Liver (tissue), 9 donors: Measurements from ENCODE around the gene EIF4G3. TPM values are rescaled to one million over a fixed set of nuclear protein-coding genes. Genes with fewer than 3 reads are reported as not detected.

Experiments
- DNase-seq: peaks from one replicate; pipeline ENCODE4 v3.0.0-alpha.2; 2017; ENCODE audit warnings: low spot score
- H3K27ac ChIP-seq, 2 donors: one replicate each; pipeline ENCODE4 v1.7.0; 2013; ENCODE audit warnings: inconsistent platforms in 2 of 2, low read length in 2 of 2, control low read depth in 1 of 2, low read depth in 1 of 2, mild to moderate bottlenecking in 1 of 2
- H3K27me3 ChIP-seq, 4 donors: one replicate each; pipeline versions ENCODE4 v1.6.1 to v1.7.0; 2013; ENCODE audit warnings: low read length in 3 of 4, inconsistent platforms in 1 of 4, mild to moderate bottlenecking in 1 of 4, moderate library complexity in 1 of 4; ENCODE audit not compliant: control insufficient read depth in 4 of 4, insufficient read depth in 4 of 4
- H3K36me3 ChIP-seq, 4 donors: one replicate each; pipeline versions ENCODE4 v1.6.1 to v1.7.0; 2013; ENCODE audit warnings: low read length in 3 of 4, mild to moderate bottlenecking in 3 of 4, low read depth in 1 of 4, moderate library complexity in 1 of 4; ENCODE audit not compliant: control insufficient read depth in 4 of 4, insufficient read depth in 3 of 4
- H3K4me1 ChIP-seq, 4 donors: one replicate each; pipeline versions ENCODE4 v1.6.1 to v1.7.0; 2013; ENCODE audit warnings: low read length in 3 of 4, mild to moderate bottlenecking in 3 of 4, moderate library complexity in 1 of 4; ENCODE audit not compliant: control insufficient read depth in 4 of 4, insufficient read depth in 4 of 4
- H3K4me3 ChIP-seq, 3 donors: one replicate each; pipeline versions ENCODE4 v1.6.1 to v1.7.0; 2013; ENCODE audit warnings: low read length in 3 of 3, control low read depth in 1 of 3, low read depth in 1 of 3, mild to moderate bottlenecking in 1 of 3
- H3K9ac ChIP-seq, 2 donors: one replicate each; pipeline ENCODE4 v1.7.0; 2013; ENCODE audit warnings: low read length in 2 of 2, mild to moderate bottlenecking in 2 of 2, moderate library complexity in 2 of 2, control low read depth in 1 of 2, low read depth in 1 of 2
- H3K9me3 ChIP-seq, 4 donors: one replicate each; pipeline versions ENCODE4 v1.6.1 to v1.7.0; 2013; ENCODE audit warnings: low read length in 3 of 4; ENCODE audit not compliant: control insufficient read depth in 4 of 4
- ATF3 ChIP-seq: IDR thresholded peaks from 2 replicates; pipeline ENCODE4 v1.6.1; 2016; ENCODE audit warnings: antibody characterized with exemption
- CTCF ChIP-seq: fragments of 150-350 bp; IDR thresholded peaks from 2 replicates; pipeline ENCODE4 v1.5.1; 2017; ENCODE audit warnings: improper control_type of control experiment, low read depth, low read length; ENCODE audit not compliant: missing input control
- EGR1 ChIP-seq, 2 donors: IDR thresholded peaks; 2 replicates each; pipeline ENCODE4 v1.6.1; 2016 to 2018; ENCODE audit warnings: antibody characterized with exemption in 2 of 2, low read depth in 2 of 2
- FOXA1 ChIP-seq: IDR thresholded peaks from 2 replicates; pipeline ENCODE4 v1.6.1; 2016; ENCODE audit warnings: antibody characterized with exemption
- FOXA2 ChIP-seq: IDR thresholded peaks from 2 replicates; pipeline ENCODE4 v1.6.1; 2016; ENCODE audit warnings: antibody characterized with exemption
- GABPA ChIP-seq, 2 donors: IDR thresholded peaks in 1 of 2; conservative IDR thresholded peaks in 1 of 2; 2 replicates each; pipeline ENCODE4 v1.6.1; 2016; ENCODE audit warnings: antibody characterized with exemption in 2 of 2, mild to moderate bottlenecking in 1 of 2, moderate library complexity in 1 of 2
- HNF4A ChIP-seq, 2 donors: conservative IDR thresholded peaks; 2 replicates each; pipeline ENCODE4 v1.6.1; 2016; ENCODE audit warnings: antibody characterized with exemption in 2 of 2, mild to moderate bottlenecking in 2 of 2
- HNF4G ChIP-seq: IDR thresholded peaks from 2 replicates; pipeline ENCODE4 v1.6.1; 2016; ENCODE audit warnings: antibody characterized with exemption
- JUND ChIP-seq, 2 donors: IDR thresholded peaks; 2 replicates each; pipeline ENCODE4 v1.6.1; 2016; ENCODE audit warnings: antibody characterized with exemption in 2 of 2
- MAX ChIP-seq: IDR thresholded peaks from 2 replicates; pipeline ENCODE4 v1.6.1; 2016; ENCODE audit warnings: antibody characterized with exemption
- NR2F2 ChIP-seq: IDR thresholded peaks from 2 replicates; pipeline ENCODE4 v1.6.1; 2016; ENCODE audit warnings: antibody characterized with exemption
- RAD21 ChIP-seq, 2 donors: IDR thresholded peaks; 2 replicates each; pipeline ENCODE4 v1.6.1; 2016; ENCODE audit warnings: antibody characterized with exemption in 2 of 2, mild to moderate bottlenecking in 2 of 2
- REST ChIP-seq: IDR thresholded peaks from 2 replicates; pipeline ENCODE4 v1.6.1; 2016; ENCODE audit warnings: antibody characterized with exemption, mild to moderate bottlenecking
- RXRA ChIP-seq, 2 donors: IDR thresholded peaks; 2 replicates each; pipeline ENCODE4 v1.6.1; 2017 to 2018; ENCODE audit warnings: antibody characterized with exemption in 2 of 2, mild to moderate bottlenecking in 1 of 2
- SP1 ChIP-seq: IDR thresholded peaks from 2 replicates; pipeline ENCODE4 v1.6.1; 2018; ENCODE audit warnings: antibody characterized with exemption, mild to moderate bottlenecking
- TAF1 ChIP-seq: conservative IDR thresholded peaks from 2 replicates; pipeline ENCODE4 v1.6.1; 2016; ENCODE audit warnings: antibody characterized with exemption, mild to moderate bottlenecking
- YY1 ChIP-seq: IDR thresholded peaks from 2 replicates; pipeline ENCODE4 v1.6.1; 2016; ENCODE audit warnings: antibody characterized with exemption, mild to moderate bottlenecking
- ZBTB33 ChIP-seq: IDR thresholded peaks from 2 replicates; pipeline ENCODE4 v1.6.1; 2016; ENCODE audit warnings: antibody characterized with exemption
- WGBS: extraction: QIAGEN DNeasy Blood & Tissue Kit; methylation state at CpG from one replicate; pipeline ENCODE4 v1.1.7; 2013; 5-methylcytosine and 5-hydroxymethylcytosine counted together
- polyA plus RNA-seq, 2 donors: library from polyadenylated mRNA; stranded (reverse) in 1 of 2; unstranded in 1 of 2; fragments of 200-250 nt in 1 of 2; fragments of >200 nt in 1 of 2; fragmentation: Nextera tagmentation in 1 of 2; extraction: Ambion mirVana in 1 of 2; gene quantifications; one replicate each; pipeline versions ENCODE4 v1.2.1 to v1.2.3, GENCODE V29; 2013 to 2015
- total RNA-seq, 2 donors: library from RNA; depleted of rRNA; stranded (reverse); fragments of >200 nt; gene quantifications; one replicate each; pipeline ENCODE4 v1.2.3, GENCODE V29; 2014
- donor health status: healthy.
- donor health status: healthy.
- donor health status: healthy.
- donor health status: healthy.
- donor health status: healthy.

Gene EIF4G3
- total and polyA plus RNA-seq, 4 donors, result 7.6 to 22.8 (median 11.7) TPM

DNA sequence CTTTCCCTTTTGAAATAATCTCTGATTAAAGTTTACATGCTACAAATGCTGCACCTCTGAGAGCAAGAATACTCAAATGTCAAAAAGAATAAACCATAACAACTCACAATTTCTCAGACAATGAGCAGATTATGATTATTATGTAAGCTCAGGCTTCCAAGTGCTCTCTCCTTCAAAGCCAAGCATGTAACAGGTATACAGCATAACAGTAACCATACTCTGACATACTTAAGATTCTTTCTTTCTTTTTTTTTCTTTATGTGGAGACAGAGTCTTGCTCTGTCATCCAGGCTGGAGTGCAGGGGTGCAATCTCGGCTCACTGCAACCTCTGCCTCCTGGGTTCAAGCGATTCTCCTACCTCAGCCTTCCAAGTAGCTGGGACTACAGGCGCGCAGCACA lies 155.4 kb downstream of the EIF4G3 start:
- no peak overlapping the region for H3K4me3 ChIP-seq
- H3K27me3 ChIP-seq, result no peaks in the 10 kb centered on the region
- DNase-seq, result no peak
- WGBS, result over 99% methylated on average over 4 of the region's 4 CpGs
- H3K36me3 ChIP-seq, result no peaks in the 10 kb centered on the region
- H3K9ac ChIP-seq, result no peak overlapping the region
- H3K9me3 ChIP-seq, result no peaks in the 10 kb centered on the region
- H3K4me1 ChIP-seq, result peaks cover 0 to 7% (median under 1%) of the 10 kb centered on the region in 4 donors
- H3K27ac ChIP-seq, result no peak overlapping the region
- TF ChIP-seq MAX (no peak), RAD21 (IDR thresholded peaks at IDR 0.05) (no peak), REST (no peak), HNF4G (no peak), GABPA (IDR thresholded peaks at IDR 0.05 in 1 of 2, conservative IDR thresholded peaks at IDR 0.05 in 1 of 2) (no peak), ATF3 (no peak), EGR1 (IDR thresholded peaks at IDR 0.05; ENCODE audit: low read depth in 2 of 2) (no peak), NR2F2 (no peak), FOXA2 (no peak), FOXA1 (no peak), CTCF (no peak), JUND (IDR thresholded peaks at IDR 0.05) (no peak), TAF1 (no peak)

DNA sequence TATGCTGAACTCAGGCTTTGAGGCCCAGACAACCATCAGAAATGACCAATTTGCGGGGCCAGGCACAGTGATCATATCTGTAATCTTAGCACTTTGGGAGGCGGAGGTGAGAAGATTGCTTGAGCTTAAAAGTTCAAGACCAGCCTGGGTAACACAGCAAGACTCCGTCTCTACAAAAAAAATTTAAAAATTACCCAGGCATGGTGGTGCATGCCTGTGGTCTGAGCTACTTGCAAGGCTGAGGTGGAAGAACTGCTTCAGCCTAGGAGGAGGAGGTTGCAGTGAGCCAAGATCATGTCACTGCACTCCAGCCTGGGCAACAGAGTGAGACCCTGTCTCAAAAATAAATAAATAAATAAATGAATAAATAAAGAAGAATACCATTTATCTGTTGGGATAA lies 156.5 kb downstream of the EIF4G3 start:
- H3K27me3 ChIP-seq, result no peaks in the 10 kb centered on the region
- H3K9me3 ChIP-seq, result no peaks in the 10 kb centered on the region
- peaks cover 0 to 7% (median under 1%) of the 10 kb centered on the region in 4 donors for H3K4me1 ChIP-seq
- DNase-seq, result no peak
- no peak overlapping the region for H3K4me3 ChIP-seq
- H3K36me3 ChIP-seq, result no peaks in the 10 kb centered on the region
- TF ChIP-seq ATF3 (no peak), HNF4G (no peak), RXRA (IDR thresholded peaks at IDR 0.05) (no peak), ZBTB33 (no peak), HNF4A (conservative IDR thresholded peaks at IDR 0.05) (no peak), SP1 (no peak), MAX (no peak), EGR1 (IDR thresholded peaks at IDR 0.05; ENCODE audit: low read depth in 2 of 2) (no peak), TAF1 (no peak), JUND (IDR thresholded peaks at IDR 0.05) (no peak), FOXA1 (no peak), RAD21 (IDR thresholded peaks at IDR 0.05) (no peak), YY1 (no peak), FOXA2 (no peak), NR2F2 (no peak)
- H3K9ac ChIP-seq, result no peak overlapping the region
- no peak overlapping the region for H3K27ac ChIP-seq
- WGBS, result 92% methylated on average over 3 of the region's 3 CpGs
